ENCODE data around the gene CCDC82. TPM values are rescaled to one million over a fixed set of nuclear protein-coding genes. Genes with fewer than 3 reads are reported as not detected.
"Not testable (repeated sequence)": the region's sequence is repeated elsewhere in the genome, so short reads cannot be mapped to it uniquely, and the experiment has no call there.

The CCDC82 gene
- 69.9 TPM for polyA plus RNA-seq (ENCODE audit: insufficient read length)
- long read RNA-seq, donor 1, full-length matches to known transcripts = 10 of 10 reads
- long read RNA-seq, donor 1, partial matches to known transcripts = 0 of 10 reads
- long read RNA-seq, donor 1, other reads (novel, unspliced or antisense) = 0 of 10 reads
- long read RNA-seq, donor 2, full-length matches to known transcripts = 16 of 22 reads
- long read RNA-seq, donor 2, partial matches to known transcripts = 6 of 22 reads
- long read RNA-seq, donor 2, other reads (novel, unspliced or antisense) = 0 of 22 reads
- long read RNA-seq, donor 3, full-length matches to known transcripts = 13 of 22 reads
- long read RNA-seq, donor 3, partial matches to known transcripts = 9 of 22 reads
- long read RNA-seq, donor 3, other reads (novel, unspliced or antisense) = 0 of 22 reads
- long read RNA-seq, donor 4, full-length matches to known transcripts = 2 of 2 reads
- long read RNA-seq, donor 4, partial matches to known transcripts = 0 of 2 reads
- long read RNA-seq, donor 4, other reads (novel, unspliced or antisense) = 0 of 2 reads
- long read RNA-seq, donor 5, full-length matches to known transcripts = 9 of 18 reads
- long read RNA-seq, donor 5, partial matches to known transcripts = 9 of 18 reads
- long read RNA-seq, donor 5, other reads (novel, unspliced or antisense) = 0 of 18 reads
- long read RNA-seq, donor 6, partial matches to known transcripts = 19 of 20 reads
- long read RNA-seq, donor 6, other reads (novel, unspliced or antisense) = 0 of 20 reads
- long read RNA-seq, donor 7, full-length matches to known transcripts = 11 of 27 reads
- long read RNA-seq, donor 7, partial matches to known transcripts = 16 of 27 reads
- long read RNA-seq, donor 7, other reads (novel, unspliced or antisense) = 0 of 27 reads
- long read RNA-seq, donor 8, full-length matches to known transcripts = 9 of 19 reads
- long read RNA-seq, donor 8, partial matches to known transcripts = 10 of 19 reads
- long read RNA-seq, donor 8, other reads (novel, unspliced or antisense) = 0 of 19 reads

- DNase-seq = peak; percentile 98
Measured at GRCh38 chr11:96389720-96390487, at the start of gene CCDC82, which contains the start of gene JRKL. Gene CCDC82 (minus strand): TSS chr11:96389912. CDS start chr11:96384747, 5,165 bp downstream. Gene JRKL (plus strand): TSS chr11:96390013. CDS start chr11:96390650, 637 bp downstream.

GRCh38 chr11:96432654-96433053, 42.9 kb upstream of the CCDC82 start:
- not testable (repeated sequence) for DNase-seq

- no peak for DNase-seq
Measured at GRCh38 chr11:96430668-96431067, 41.0 kb upstream of the CCDC82 start.

- no peak for DNase-seq
Measured at GRCh38 chr11:96424693-96425092, 35.0 kb upstream of the CCDC82 start.

GRCh38 chr11:96413408-96413807, 23.7 kb upstream of the CCDC82 start:
- DNase-seq = no peak

- no peak for DNase-seq
Measured at GRCh38 chr11:96412761-96413381, 23.2 kb upstream of the CCDC82 start.

- DNase-seq = not testable (repeated sequence)
Measured at GRCh38 chr11:96411412-96411811, 21.7 kb upstream of the CCDC82 start.

- DNase-seq = no peak
Measured at GRCh38 chr11:96400697-96401096, 11.0 kb upstream of the CCDC82 start.

- no peak for DNase-seq
Measured at GRCh38 chr11:96397863-96398262, 8.2 kb upstream of the CCDC82 start.

- no peak for DNase-seq
Measured at GRCh38 chr11:96396637-96397036, 6.9 kb upstream of the CCDC82 start.

GRCh38 chr11:96394773-96395172, 5.1 kb upstream of the CCDC82 start:
- DNase-seq = no peak

GRCh38 chr11:96393753-96394348, 4.1 kb upstream of the CCDC82 start:
- peak; percentile 14 for DNase-seq

GRCh38 chr11:96391698-96392307, 2.1 kb upstream of the CCDC82 start:
- DNase-seq = no peak

GRCh38 chr11:96390488-96390792, 728 bp upstream of the CCDC82 start:
- DNase-seq = peak; percentile 38

GRCh38 chr11:96388891-96389719, 607 bp downstream of the CCDC82 start:
- DNase-seq = peak; percentile 75

- no peak for DNase-seq
Measured at GRCh38 chr11:96385187-96385586, 4.5 kb downstream of the CCDC82 start.

- no peak for DNase-seq
Measured at GRCh38 chr11:96384156-96384555, 5.6 kb downstream of the CCDC82 start.

GRCh38 chr11:96376796-96377195, 12.9 kb downstream of the CCDC82 start:
- DNase-seq = no peak

- no peak for DNase-seq
Measured at GRCh38 chr11:96373826-96374225, 15.9 kb downstream of the CCDC82 start.

GRCh38 chr11:96367342-96367741, 22.4 kb downstream of the CCDC82 start:
- no peak for DNase-seq
